Measurements from ENCODE around the gene FBRSL1.
"Not testable (repeated sequence)": the region's sequence is repeated elsewhere in the genome, so short reads cannot be mapped to it uniquely, and the experiment has no call there.

Gene FBRSL1

GRCh38 chr12:132489602-132490266, at the start of gene FBRSL1:
TSS of gene FBRSL1 (plus strand) at chr12:132490151.
- DNase-seq (ENCODE audit: low read depth): peak; percentile 15

- not testable (repeated sequence) for DNase-seq (ENCODE audit: low read depth)
These were observed 49.5 kb upstream of the FBRSL1 start for GRCh38 chr12:132440420-132440819.

GRCh38 chr12:132441871-132442863, 47.8 kb upstream of the FBRSL1 start:
- no peak for DNase-seq (ENCODE audit: low read depth)

- DNase-seq (ENCODE audit: low read depth): no peak
These were observed 46.9 kb upstream of the FBRSL1 start for GRCh38 chr12:132443091-132443490.

- no peak for DNase-seq (ENCODE audit: low read depth)
These were observed 45.7 kb upstream of the FBRSL1 start for GRCh38 chr12:132444283-132444682.

- no peak for DNase-seq (ENCODE audit: low read depth)
These were observed 44.7 kb upstream of the FBRSL1 start for GRCh38 chr12:132444957-132445883.

GRCh38 chr12:132445884-132446632, 43.9 kb upstream of the FBRSL1 start:
- DNase-seq (ENCODE audit: low read depth): peak; percentile 41

- DNase-seq (ENCODE audit: low read depth): no peak
These were observed 43.2 kb upstream of the FBRSL1 start for GRCh38 chr12:132446633-132447326.

- DNase-seq (ENCODE audit: low read depth): no peak
These were observed 42.6 kb upstream of the FBRSL1 start for GRCh38 chr12:132447327-132447720.

- no peak for DNase-seq (ENCODE audit: low read depth)
These were observed 42.1 kb upstream of the FBRSL1 start for GRCh38 chr12:132447731-132448462.

GRCh38 chr12:132448463-132448820, 41.5 kb upstream of the FBRSL1 start:
- DNase-seq (ENCODE audit: low read depth): no peak

GRCh38 chr12:132449565-132450417, 40.2 kb upstream of the FBRSL1 start:
- no peak for DNase-seq (ENCODE audit: low read depth)

GRCh38 chr12:132450418-132451171, 39.4 kb upstream of the FBRSL1 start:
- DNase-seq (ENCODE audit: low read depth): no peak

GRCh38 chr12:132451172-132451835, 38.6 kb upstream of the FBRSL1 start:
- no peak for DNase-seq (ENCODE audit: low read depth)

GRCh38 chr12:132451836-132452195, 38.1 kb upstream of the FBRSL1 start:
- no peak for DNase-seq (ENCODE audit: low read depth)

GRCh38 chr12:132452596-132453350, 37.2 kb upstream of the FBRSL1 start:
- DNase-seq (ENCODE audit: low read depth): no peak
